ENCODE measurements around the gene IVD. TPM values are rescaled to one million over a fixed set of nuclear protein-coding genes. Genes with fewer than 3 reads are reported as not detected.

Gene IVD
- total RNA-seq, 1 experiment from 2014 or later, result 51.8 TPM

DNA sequence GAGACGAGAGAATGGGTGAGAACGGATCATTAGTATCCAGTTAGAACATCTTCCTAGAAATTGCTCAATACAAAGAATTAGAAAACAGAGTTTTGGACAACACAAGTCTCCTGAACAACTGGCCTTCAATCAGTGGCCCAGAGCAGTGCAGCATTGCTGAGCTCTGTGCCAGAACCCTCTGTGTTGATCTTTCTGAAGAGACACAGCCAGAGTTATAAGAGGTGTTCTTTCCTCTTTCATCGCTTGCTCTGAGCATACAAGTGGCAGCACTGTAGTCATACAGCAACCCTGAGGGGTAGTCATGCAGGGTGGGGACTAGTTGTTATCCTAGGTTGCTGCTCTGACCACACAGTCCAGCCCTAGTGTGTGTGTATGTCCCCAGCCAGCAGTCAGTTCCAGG, 19.1 kb upstream of the IVD start:
- DNase-seq (ENCODE audit: low spot score), result no peak
- H3K4me1 ChIP-seq (ENCODE audit: insufficient read depth, low read length, poor library complexity, severe bottlenecking), result peaks cover 12% of the 10 kb centered on the region

GRCh38 chr15:40388941-40389823, 16.4 kb upstream of the IVD start:
- no peak overlapping the region for H3K27ac ChIP-seq (ENCODE audit: low read depth, low read length, poor library complexity, severe bottlenecking)
- H3K36me3 ChIP-seq (ENCODE audit: insufficient read depth, low read length, poor library complexity, severe bottlenecking), result peaks cover 96% of the 10 kb centered on the region
- no peak for DNase-seq (ENCODE audit: low spot score)
- intact Hi-C loops (cut with micrococcal nuclease; ENCODE audit: unreplicated experiment), result no loop called here
- BruUV-seq (replicated peaks), result no TSS peak
- H3K27me3 ChIP-seq (replicated peaks; ENCODE audit: insufficient read depth, low read depth, low read length, poor library complexity), result no peaks in the 10 kb centered on the region
- no peak overlapping the region for H3K4me3 ChIP-seq (ENCODE audit: low read depth, low read length, poor library complexity, severe bottlenecking)
- peaks cover 7% of the 10 kb centered on the region for H3K4me1 ChIP-seq (ENCODE audit: insufficient read depth, low read length, poor library complexity, severe bottlenecking)
- H3K9me3 ChIP-seq (ENCODE audit: low read depth, low read length, poor library complexity, severe bottlenecking), result no peaks in the 10 kb centered on the region
- TF ChIP-seq CTCF (conservative IDR thresholded peaks at IDR 0.05; ENCODE audit: low read depth, low read length), result no peak
- no peak for TF ChIP-seq EZH2 (IDR thresholded peaks at IDR 0.05; ENCODE audit: borderline replicate concordance, low read depth, low read length, poor library complexity, severe bottlenecking)
- ChIA-PET POLR2A (ENCODE audit: low non-redundant PET) (no interaction called here), CTCF (no interaction called here)

More for the DNA sequence above, 19.1 kb upstream of the IVD start:
- no TSS peak for BruUV-seq (replicated peaks)
- H3K27ac ChIP-seq (ENCODE audit: low read depth, low read length, poor library complexity, severe bottlenecking), result no peak overlapping the region
- no peaks in the 10 kb centered on the region for H3K9me3 ChIP-seq (ENCODE audit: low read depth, low read length, poor library complexity, severe bottlenecking)
- intact Hi-C loops (cut with micrococcal nuclease; ENCODE audit: unreplicated experiment), result no loop called here
- ChIA-PET CTCF (no interaction called here), POLR2A (ENCODE audit: low non-redundant PET) (no interaction called here)
- no peak for TF ChIP-seq CTCF (conservative IDR thresholded peaks at IDR 0.05; ENCODE audit: low read depth, low read length)
- no peak for TF ChIP-seq EZH2 (IDR thresholded peaks at IDR 0.05; ENCODE audit: borderline replicate concordance, low read depth, low read length, poor library complexity, severe bottlenecking)
- no peak overlapping the region for H3K4me3 ChIP-seq (ENCODE audit: low read depth, low read length, poor library complexity, severe bottlenecking)
- no peaks in the 10 kb centered on the region for H3K27me3 ChIP-seq (replicated peaks; ENCODE audit: insufficient read depth, low read depth, low read length, poor library complexity)
- peaks cover 71% of the 10 kb centered on the region for H3K36me3 ChIP-seq (ENCODE audit: insufficient read depth, low read length, poor library complexity, severe bottlenecking)

GRCh38 chr15:40389824-40390595, 15.6 kb upstream of the IVD start:
- ChIA-PET CTCF (no interaction called here), POLR2A (ENCODE audit: low non-redundant PET) (no interaction called here)
- no TSS peak for BruUV-seq (replicated peaks)
- no peak overlapping the region for H3K27ac ChIP-seq (ENCODE audit: low read depth, low read length, poor library complexity, severe bottlenecking)
- DNase-seq (ENCODE audit: low spot score), result no peak
- H3K4me3 ChIP-seq (ENCODE audit: low read depth, low read length, poor library complexity, severe bottlenecking), result no peak overlapping the region
- H3K27me3 ChIP-seq (replicated peaks; ENCODE audit: insufficient read depth, low read depth, low read length, poor library complexity), result no peaks in the 10 kb centered on the region
- H3K9me3 ChIP-seq (ENCODE audit: low read depth, low read length, poor library complexity, severe bottlenecking), result no peaks in the 10 kb centered on the region
- intact Hi-C loops (cut with micrococcal nuclease; ENCODE audit: unreplicated experiment), result no loop called here
- TF ChIP-seq EZH2 (IDR thresholded peaks at IDR 0.05; ENCODE audit: borderline replicate concordance, low read depth, low read length, poor library complexity, severe bottlenecking), result no peak
- TF ChIP-seq CTCF (conservative IDR thresholded peaks at IDR 0.05; ENCODE audit: low read depth, low read length), result no peak
- peaks cover 93% of the 10 kb centered on the region for H3K36me3 ChIP-seq (ENCODE audit: insufficient read depth, low read length, poor library complexity, severe bottlenecking)
- no peaks in the 10 kb centered on the region for H3K4me1 ChIP-seq (ENCODE audit: insufficient read depth, low read length, poor library complexity, severe bottlenecking)
